Iris pigment epithelial cell (primary cell): ENCODE measurements around the gene TMEM255B.

Experiments used
- DNase-seq: peaks from one replicate; pipeline ENCODE4 v3.0.0-alpha.2; 2011; ENCODE audit warnings: low read depth

TMEM255B gene

DNA sequence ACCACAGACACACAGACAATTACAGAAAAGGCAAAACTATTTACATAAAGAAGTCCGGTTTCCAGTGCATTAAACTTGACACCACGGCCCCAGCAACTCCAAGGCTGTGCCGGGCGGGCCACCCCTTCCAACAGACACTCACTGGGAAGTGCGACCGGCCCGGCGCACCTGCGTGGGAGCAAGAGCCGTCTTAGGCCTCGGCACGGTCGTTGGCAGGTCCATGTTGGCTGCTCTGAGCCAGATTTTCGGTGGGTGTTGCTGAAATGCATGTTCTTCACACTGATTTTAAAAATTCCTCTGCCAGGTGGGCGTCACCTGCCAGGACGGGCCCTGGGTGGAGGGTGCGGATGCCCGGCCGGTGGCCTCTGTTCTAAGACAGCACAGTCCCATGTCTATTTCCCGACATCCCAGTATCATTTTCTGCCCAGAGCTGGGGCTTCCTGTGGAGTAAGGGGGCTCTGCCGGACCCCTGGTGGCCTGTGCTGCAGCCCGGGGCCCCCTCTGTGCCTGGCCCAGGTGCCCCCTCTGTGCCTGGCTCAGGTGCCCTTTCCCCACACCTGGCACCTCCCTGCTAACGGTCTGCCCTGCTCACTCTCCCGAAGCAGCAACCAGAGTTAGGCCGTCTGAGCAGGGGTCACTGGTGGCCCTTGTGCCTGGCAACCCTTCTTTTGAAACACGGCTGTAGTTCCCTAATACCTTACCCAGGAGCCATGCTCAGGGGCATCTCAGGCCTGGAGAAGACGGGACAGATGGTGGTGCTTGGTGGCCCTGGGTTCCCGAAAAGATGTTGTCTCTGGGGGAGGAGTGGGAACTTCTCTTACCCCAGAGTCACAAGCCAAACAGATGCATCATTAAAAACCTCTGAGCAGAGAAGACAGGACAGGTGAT is 9.2 kb downstream of the TMEM255B start:
- no peak for DNase-seq

DNA sequence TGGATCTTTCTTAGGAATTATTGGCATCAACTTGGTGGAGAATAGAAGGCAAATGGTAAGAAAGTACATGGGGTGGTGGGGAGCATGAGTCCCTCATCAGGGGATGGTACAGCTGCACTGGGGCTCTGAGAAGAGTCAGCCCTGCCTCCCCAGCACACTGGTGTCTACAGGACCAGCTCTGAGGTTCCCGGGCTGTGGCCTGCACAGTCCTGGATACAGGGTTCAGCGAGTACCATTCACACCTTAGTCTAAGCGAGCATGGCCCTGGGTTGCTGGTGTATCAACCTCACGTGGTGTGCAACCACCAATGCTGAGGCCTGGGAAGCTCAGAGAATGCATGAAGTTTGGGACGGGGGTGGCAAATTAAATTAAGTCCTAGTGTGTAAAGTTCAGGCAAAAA is 10.1 kb downstream of the TMEM255B start:
- no peak for DNase-seq

DNA sequence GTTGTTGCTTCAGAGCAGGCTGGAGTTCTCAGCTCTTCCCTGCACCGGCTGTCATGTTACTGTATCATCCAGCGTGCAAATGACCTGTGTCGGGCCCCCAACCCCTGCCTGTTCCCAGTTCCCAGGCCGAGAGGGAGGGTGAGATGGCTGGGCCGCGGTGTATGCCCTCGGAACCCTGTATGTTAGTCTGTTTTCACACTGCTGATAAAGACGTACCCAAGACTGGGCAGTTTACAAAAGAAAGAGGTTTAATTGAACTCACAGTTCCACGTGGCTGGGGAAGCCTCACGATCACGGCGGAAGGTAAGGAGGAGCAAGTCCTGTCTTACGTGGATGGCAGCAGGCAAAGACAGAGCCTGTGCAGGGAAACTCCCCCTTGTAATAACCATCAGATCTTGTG is 10.9 kb downstream of the TMEM255B start:
- no peak for DNase-seq

DNA sequence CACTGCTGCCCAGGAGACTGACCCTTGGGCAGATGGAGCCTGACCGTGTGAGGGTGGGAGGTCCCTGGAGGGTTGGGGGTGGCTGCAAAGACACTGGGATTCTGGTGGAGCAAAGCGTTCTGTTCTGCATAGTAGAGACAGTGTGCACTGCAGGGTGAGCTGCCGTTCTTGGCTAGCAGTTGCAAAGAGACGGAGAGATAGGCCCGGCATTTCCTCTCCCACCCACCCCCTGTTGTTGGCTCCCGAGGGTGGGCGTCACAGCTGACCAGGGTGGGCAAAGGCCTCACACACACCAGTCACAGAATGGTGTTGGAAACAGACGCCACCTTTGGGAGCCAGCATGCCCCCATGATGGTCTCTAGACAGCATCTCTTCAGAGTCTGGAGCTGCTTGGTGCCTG is 11.4 kb downstream of the TMEM255B start:
- no peak for DNase-seq

DNA sequence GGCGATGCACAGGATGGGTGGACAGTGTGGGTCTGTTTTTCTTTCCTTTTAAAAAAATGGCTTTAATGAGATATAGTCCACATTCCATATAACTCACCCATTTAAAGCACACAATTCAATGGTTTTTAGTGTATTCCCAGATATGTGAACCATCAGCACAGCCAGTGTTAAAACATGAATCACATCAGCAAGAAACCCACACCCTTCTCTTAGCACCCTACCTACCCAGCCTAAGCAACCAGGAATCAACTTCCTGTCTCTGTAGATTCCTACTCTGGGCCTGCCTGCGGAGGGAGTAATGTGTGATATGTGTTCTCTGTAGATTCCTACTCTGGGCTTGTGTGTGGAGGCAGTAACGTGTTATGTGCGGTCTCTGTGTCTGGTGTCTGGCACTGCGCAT is 11.9 kb downstream of the TMEM255B start:
- no peak for DNase-seq

DNA sequence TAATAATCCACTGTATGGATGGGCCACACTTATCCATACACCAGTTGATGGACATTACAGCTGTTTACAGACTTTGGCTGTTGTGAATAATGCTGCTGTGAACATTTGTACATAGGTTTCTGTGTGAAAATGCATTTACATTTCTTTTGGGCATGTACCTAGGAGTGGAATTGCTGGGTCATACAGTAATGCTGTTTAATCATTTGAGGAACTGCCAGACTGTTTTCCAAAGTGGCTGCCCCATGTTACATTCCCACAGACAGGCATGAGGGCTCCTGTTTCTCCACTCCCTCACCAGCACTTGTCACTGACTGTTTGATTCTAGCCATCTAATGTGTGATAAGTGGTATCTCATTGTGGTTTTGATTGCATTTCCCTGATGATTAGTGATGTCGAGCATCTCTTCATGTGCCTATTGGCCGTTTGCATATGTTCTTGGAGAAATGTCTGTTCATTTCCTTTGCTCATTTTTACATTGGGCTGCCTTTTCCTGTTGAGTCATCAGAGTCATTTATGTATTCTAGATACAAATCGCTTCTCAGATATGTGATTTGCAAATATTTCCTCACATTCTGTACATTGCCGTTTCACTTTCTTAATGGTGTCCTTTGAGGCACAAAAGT is 12.8 kb downstream of the TMEM255B start:
- DNase-seq = peak; percentile 65

DNA sequence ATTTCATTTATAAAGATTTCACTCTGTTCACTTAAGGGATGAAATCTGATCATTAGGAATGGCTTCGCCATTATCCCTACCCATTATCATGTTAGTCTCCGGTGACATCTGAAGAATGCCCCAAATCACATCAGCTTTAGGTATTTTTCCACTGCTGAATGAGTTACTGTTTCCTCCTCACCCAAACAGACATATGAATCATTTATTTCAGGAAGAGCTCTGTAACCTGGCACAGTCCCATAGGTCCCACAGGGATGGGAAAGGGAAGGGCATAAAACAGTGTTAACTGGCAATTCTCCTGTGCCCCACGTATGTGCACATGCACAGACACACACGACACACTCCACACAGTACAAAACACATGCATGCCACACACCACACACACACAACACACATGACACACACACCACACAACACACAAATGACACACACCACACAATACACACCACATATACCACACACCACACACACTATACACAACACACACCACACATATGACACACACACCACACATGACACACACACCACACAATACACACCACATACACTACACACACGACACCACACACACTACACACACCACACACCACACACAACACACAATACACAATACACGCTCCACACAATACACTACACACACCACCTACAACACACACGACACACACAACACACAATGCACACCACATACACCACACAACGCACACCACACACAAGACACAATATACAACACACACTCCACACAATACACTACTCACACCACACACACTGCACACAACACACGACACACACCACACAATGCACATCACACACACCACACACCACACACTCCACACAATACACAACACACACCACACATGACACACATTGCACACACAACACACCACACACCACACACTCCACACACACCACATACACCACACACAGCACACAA is 15.4 kb downstream of the TMEM255B start:
- DNase-seq = peak; percentile 28

DNA sequence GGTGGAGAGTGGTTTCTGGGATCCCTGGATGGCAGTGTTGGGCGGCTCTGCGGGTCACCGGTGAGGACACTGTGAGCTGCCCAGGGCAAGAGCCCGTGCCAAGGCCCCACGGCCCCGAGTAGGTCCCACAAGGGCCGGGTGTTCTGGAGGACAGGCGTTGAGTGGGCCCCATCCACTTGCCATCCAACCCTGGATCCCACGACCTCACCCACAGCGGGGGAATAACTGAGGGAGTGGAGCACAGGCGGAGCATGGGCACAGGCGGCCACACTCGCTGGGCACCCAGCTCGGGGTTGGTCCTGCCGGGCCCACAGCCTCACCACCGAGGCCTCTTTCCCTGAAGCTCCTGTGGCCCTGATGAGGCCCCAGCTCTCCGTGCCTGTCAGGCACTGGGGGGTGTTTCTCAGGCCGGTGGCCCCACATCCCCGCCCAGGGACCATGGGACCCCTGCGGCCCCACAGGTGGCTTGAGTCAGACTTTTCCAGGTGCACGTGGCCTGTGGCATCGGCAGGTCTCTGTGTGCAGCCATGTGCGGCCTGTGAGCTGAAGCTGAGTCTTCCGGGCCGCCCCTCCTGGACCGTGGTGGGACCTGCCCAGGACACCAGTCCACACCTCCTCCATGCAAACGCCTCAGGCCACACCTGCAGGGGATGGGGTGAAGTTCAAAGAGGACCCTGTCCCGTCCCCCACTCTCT is 16.6 kb downstream of the TMEM255B start:
- DNase-seq = no peak

DNA sequence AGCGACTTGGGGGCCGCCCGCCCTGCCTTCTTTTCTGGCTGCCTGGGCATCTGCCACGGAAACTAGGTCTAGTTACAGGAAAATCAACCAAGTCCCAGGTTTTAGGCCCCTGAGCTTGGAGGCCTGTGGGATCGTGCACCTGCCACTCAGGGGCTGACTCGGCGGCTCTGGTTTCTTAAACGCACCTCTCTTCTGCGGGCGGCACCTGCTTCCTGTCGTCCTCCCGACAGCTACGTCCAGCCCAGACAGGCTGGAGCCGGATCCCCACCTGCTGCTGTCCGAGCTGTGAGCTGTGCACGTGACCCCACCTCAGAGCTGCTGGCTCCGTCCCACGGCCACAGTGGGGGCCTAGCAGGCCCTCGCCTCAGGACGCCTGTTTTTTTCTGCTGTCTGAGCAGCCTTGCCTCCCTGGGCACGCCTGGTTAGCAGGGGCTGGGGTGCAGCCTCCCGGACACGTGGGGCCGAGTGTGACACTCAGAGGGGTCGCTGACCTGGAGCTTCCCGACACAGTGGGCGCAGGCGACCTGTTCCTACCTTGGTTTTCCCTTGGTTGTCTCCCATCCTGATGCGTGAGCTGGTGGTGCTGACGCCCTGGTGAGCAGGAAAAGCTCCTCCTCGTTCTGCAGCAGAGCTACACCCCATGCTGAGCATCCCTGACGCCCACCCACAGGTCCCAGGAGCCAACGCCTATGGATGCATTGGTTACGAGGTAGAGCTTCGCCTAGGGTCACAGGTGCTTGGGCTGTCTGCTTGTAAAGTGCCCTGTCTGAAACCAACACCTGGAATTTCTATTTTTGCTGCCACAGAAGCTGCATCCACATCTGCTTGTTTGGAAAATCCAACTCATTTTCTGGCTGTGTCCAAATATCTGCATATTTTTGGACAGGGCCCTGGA is 17.5 kb downstream of the TMEM255B start:
- DNase-seq = no peak

DNA sequence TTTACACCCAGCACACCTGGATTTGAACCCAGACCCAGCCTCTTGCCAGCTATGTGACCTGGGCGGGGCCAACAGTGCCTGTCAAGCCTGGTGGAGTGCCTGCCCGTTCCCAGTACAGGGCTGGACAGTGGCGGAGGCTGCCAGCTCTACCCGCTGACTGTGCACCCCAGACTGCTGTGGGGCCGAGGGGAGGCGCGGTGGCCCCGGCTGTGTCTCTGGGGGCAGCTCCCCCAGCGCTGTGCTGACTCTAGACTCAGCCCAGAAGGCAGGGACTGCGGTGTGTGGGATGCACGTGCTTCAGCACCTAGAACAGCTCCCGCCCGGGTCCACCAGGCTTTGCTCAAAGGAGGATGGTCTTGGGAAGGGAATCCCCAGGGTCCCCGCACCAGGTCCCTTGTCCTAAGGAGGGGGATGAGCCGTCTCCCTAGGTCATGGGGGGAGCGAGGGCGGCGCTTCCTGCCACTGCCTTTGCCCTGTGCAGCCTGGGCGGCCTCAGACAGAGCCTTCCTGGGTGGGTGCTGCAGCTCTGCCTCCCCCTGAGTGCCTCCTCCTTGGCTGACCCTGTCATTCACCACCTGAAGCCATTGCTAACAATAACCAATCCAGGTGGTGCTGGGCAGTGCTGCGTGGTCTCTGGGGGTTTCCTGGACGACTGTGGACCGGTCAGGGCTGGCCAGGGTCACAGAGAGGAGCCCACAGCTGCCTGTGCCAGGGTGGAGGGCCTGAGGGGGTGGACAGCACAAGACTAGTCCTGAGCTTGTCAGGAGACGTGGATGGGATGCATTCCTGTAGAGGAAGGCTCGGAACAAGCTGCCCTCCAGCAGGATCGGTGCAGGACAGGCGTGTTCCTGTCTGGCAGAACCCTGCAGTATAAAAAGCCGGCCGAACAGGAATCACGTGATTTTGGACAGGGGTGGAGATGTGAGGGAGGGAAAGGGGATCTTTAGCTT is 18.6 kb downstream of the TMEM255B start:
- DNase-seq = peak; percentile 30

DNA sequence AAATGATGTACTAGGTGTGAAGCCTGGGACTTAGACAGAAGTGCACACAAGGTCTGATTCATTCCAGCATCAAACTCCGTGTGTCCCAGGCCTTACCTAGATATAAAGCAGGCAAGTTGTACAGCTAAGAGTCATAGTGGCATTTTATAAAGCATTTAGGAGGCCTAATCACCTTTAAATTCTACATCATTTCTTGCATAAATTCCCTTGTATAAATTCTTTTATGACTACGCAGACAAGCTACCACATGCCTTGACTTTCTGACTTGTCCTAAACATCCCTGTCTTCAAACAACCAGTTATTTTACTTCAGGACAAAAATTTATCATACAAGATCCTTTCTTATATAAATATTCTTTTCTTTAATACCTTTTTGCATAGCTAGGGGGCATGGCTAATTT is 22.5 kb downstream of the TMEM255B start:
- DNase-seq = no peak

DNA sequence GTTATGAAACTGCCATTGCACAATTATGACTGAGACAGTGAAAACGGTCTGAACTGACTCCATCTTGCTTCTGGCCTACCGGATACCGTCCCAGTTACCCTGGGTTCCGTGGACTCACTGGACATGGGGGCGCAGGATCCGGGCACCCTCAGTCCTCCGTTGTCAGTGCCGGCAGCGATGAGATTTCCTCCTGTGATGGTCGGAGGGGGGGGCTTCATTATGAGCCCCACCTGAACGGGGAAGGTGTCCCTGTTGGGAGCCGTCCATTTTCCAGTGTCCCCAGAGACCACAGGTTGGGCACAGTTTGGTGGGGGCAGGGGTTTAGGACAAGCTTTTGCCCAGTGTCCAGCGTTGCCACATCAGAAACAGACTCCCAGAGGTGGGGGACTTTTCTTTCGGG is 23.4 kb downstream of the TMEM255B start:
- DNase-seq = no peak

DNA sequence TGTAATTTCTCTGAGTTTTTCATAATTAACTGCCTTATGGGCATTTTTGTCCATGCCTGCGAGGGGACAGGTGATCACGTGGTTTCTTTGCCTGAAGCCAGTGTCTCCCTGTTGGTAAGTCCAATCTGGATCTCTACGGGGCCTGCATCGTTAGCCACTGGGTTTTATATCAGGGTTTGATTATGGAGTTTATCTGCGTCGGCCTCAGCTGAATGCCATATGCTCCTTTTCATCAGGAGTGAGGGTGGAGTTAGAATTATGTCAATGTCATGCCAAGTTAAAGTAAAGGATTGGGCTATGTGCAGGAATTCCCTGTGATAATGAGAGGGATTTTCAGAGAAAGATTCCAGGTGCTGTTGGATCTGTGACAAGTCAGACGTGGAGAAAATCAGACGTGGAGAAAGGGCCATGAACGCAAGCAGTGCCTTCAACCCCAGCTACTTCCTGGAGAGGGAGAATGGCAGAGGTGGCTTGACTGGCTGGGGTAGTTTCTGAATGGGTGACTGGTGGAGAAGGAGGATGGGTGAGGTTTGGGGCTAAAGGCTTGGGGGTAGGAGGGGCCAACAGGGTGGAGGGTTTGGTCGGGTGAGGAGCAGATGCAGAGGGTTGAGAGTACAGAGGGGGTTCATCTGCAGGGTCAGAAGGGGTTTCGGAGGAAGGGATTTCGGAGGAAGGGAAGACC is 24.3 kb downstream of the TMEM255B start:
- DNase-seq = no peak

DNA sequence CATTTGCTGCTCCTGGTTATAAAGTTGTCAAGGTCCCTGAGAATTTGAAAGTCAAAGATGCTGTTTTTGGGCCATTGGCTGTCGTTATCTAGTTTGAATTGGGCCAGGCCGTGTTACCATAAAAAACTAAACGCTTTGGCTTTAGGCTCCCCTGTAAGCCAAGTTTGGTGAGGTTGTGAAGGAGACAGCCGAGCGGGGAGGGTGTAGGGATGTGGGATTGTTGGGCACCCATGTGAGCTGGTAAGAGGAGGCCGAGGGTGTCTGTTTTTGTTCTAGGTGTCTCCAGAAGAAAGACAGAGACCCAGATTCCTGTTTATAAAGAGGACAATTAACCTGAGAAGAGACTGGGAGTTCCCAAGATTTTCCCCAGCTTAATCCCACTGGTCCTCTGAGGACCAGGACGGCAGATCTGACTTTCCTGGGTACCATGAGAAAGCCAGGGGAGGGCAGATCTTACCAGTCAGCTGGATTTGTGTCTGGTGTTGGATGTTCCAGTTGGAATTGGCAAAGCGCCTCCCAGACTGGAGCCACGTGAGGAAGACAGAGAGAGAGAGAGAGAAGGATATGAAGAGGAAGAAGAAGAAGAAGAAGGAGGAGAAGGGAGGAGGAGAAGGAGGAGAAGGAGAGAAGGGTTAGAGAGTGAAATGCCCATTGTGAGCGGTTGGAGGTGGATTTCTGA is 25.1 kb downstream of the TMEM255B start:
- no peak for DNase-seq

DNA sequence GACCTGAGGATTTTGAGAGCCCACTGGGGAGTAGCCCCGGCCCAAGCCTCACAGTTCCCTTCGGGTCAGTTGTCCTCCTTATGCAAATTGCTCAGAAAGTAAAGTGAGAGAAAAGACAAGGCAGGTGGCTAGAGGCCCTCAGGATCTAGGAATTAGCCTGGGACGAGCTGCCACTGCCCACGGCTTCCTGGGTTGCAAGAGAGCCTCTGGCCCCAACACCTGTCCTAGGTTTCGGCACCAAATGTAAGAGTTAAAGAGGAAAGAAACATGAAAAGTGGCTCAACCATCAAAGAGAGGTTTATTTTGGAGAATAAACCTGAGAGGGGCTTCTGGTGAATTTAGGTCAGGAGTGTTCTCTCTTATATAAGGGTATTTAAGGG is 25.6 kb downstream of the TMEM255B start:
- DNase-seq = no peak

DNA sequence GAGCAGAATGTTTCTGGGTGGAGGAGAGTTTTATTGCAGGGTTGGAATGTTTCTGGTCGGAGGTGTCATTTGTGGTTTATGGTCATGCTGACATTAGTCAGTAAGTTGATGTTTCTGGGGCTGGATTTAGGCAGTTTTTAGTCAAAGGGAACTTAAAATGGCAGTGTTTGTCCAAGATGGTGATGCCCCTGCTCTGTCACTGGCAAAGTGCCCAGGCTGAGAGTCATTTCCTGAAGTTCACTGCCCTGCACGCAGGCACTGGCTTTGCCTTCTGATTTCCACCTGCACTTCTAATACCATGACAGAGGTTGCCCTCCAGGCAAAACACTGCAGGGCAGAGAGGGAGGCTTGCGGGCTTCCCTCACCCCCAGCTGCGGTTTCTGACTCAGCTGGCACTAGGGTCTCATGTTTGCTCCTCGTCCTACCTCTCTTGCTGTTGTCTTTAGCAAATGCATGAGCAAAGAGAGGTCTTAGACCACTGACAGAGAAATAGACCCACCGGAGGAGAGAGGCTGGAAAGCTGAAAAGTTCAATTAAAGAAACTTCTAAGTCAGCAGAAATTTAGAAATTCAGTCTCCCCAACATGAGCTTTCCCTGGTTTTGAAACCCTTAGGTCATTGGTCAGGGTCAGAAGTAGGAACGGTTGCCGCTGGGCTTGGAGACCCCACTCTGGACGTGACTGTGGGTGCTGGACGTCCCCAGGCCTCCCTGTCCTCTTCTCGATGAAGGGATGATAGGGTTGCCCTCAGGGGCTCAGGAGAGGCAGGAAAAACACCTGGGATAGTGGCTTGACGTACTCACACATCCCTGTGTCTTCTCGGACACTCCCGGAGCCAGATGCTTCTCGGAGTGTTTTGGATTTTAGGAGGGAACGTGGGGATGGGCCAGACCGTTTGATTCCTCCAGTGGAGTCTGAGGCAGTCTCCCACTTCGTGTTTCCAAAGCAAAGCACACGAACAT is 26.3 kb downstream of the TMEM255B start:
- DNase-seq = peak; percentile 35

DNA sequence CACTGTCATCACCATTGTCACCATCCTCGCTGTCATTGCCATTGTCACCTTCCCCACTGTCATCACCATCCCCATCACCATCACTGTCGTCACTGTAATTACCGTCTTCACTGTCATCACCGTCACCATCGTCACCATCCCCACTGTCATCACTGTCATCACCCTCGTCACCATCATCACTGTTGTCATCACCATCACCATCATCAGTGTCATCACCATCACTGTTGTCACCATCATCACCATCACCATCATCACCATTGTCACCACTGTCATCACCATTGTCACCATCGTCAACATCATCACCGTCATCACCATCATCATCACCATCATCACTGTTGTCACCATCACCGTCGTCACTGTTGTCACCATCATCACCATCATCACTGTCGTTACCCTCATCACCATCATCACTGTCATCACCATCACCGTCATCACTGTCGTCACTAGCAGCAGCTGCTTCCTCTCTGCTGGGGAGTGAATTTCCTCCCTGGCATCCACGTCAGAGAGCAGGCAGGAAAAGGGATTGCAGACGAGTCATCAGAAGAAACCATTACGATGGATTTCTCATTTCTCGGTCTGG is 27.3 kb downstream of the TMEM255B start:
- peak; percentile 41 for DNase-seq
